ENCODE data around the gene SORL1. TPM values are rescaled to one million over a fixed set of nuclear protein-coding genes. Genes with fewer than 3 reads are reported as not detected.

SORL1 gene
- polyA plus RNA-seq, 3 donors: 52.5 to 61.9 (median 59.4) TPM

DNA sequence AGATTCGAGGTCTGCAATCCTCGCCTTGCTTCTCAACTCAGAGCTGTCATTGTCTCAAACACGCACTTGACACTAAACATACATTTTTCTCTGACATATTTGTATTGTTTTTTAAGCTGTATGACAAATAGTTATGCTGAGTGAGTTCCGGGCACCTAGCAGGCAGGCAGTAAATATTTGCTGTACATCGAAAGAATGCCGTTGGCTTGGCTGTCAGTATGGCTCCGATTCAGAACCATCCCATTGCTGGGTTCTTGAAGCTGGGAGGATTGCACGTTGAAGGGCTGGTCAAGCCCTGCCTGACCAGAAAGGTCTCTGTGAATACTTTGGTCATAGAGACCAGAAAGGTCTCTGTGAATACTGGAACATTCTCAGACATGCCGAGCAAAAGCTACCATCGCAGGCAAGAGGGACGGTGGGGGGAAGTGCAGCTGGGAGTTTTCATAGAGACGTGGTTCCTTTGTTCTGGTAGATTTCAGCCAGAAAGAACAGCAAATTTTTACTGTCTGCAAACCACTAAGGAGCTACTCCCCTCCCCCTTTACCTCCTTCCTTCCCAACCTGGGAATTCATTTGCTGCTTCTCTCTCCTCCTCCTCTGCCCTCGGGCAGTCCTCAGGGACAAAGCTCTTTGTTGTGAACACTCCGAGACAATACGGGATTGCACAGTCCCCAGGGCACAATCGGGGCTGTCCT lies 202.9 kb downstream of the SORL1 start:
- no peaks in the 10 kb centered on the region for H3K36me3 Mint-ChIP-seq
- H3K27me3 Mint-ChIP-seq (ENCODE audit: low read depth in 3 of 3): peaks cover 0 to 13% (median 9%) of the 10 kb centered on the region in 3 donors
- H3K4me1 Mint-ChIP-seq: peaks cover 13% of the 10 kb centered on the region
- DNase-seq: no peak
- H3K36me3 ChIP-seq (replicated peaks in 1 of 2; ENCODE audit: control insufficient read depth in 1 of 2, insufficient read depth in 2 of 2, low read length in 2 of 2): no peaks in the 10 kb centered on the region
- H3K9ac ChIP-seq (ENCODE audit: insufficient read depth, low read length, poor library complexity, severe bottlenecking): peak overlapping the region; percentile 51
- peak overlapping the region; percentile 81 for H3K4me2 ChIP-seq (replicated peaks; ENCODE audit: extremely low read depth, low read length, poor library complexity, severe bottlenecking)
- H4K20me1 ChIP-seq (ENCODE audit: insufficient read depth, low read length): no peaks in the 10 kb centered on the region
- H3K79me2 ChIP-seq (ENCODE audit: insufficient read depth, low read length): no peaks in the 10 kb centered on the region
- peak overlapping the region in 1 of 3 experiments; percentile 75 for H3K4me3 ChIP-seq (replicated peaks in 1 of 3; ENCODE audit: low read depth in 2 of 3, low read length in 3 of 3)
- peak overlapping the region in 3 of 7 donors; percentile 7 to 48 (median 21) for H3K27ac Mint-ChIP-seq
- H3K9me3 Mint-ChIP-seq: peaks cover 0 to 2% (median 0%) of the 10 kb centered on the region in 7 donors
- H3K27ac ChIP-seq (ENCODE audit: low read depth in 1 of 2, low read length in 2 of 2): no peak overlapping the region
- peak overlapping the region; percentile 86 to 89 for H3K4me3 Mint-ChIP-seq
- 35% methylated on average over 9 of the region's 16 CpGs for WGBS (ENCODE audit: insufficient coverage)
- peaks cover 0 to 4% of the 10 kb centered on the region in 2 donors for H3K27me3 ChIP-seq (ENCODE audit: control insufficient read depth in 2 of 2, insufficient read depth in 2 of 2, low read length in 2 of 2)
- H3K9me3 ChIP-seq (replicated peaks in 1 of 2; ENCODE audit: control insufficient read depth in 1 of 2, insufficient read depth in 1 of 2, low read length in 2 of 2): no peaks in the 10 kb centered on the region
- H3K4me1 ChIP-seq (ENCODE audit: control insufficient read depth in 1 of 2, insufficient read depth in 2 of 2, low read length in 2 of 2): peaks cover 12 to 14% of the 10 kb centered on the region in 2 donors
- peak overlapping the region; percentile 81 for H2AFZ ChIP-seq (ENCODE audit: insufficient read depth, low read depth, low read length, poor library complexity, severe bottlenecking)
- TF ChIP-seq, protein P1, sequence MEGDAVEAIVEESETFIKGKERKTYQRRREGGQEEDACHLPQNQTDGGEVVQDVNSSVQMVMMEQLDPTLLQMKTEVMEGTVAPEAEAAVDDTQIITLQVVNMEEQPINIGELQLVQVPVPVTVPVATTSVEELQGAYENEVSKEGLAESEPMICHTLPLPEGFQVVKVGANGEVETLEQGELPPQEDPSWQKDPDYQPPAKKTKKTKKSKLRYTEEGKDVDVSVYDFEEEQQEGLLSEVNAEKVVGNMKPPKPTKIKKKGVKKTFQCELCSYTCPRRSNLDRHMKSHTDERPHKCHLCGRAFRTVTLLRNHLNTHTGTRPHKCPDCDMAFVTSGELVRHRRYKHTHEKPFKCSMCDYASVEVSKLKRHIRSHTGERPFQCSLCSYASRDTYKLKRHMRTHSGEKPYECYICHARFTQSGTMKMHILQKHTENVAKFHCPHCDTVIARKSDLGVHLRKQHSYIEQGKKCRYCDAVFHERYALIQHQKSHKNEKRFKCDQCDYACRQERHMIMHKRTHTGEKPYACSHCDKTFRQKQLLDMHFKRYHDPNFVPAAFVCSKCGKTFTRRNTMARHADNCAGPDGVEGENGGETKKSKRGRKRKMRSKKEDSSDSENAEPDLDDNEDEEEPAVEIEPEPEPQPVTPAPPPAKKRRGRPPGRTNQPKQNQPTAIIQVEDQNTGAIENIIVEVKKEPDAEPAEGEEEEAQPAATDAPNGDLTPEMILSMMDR (IDR thresholded peaks at IDR 0.05): no peak
- intact Hi-C loops (cut with micrococcal nuclease): loop anchor here (2.0 to 10.0 kb wide), 4 partner anchors 450 to 852 kb away; no protein-coding TSS in a partner anchor

DNA sequence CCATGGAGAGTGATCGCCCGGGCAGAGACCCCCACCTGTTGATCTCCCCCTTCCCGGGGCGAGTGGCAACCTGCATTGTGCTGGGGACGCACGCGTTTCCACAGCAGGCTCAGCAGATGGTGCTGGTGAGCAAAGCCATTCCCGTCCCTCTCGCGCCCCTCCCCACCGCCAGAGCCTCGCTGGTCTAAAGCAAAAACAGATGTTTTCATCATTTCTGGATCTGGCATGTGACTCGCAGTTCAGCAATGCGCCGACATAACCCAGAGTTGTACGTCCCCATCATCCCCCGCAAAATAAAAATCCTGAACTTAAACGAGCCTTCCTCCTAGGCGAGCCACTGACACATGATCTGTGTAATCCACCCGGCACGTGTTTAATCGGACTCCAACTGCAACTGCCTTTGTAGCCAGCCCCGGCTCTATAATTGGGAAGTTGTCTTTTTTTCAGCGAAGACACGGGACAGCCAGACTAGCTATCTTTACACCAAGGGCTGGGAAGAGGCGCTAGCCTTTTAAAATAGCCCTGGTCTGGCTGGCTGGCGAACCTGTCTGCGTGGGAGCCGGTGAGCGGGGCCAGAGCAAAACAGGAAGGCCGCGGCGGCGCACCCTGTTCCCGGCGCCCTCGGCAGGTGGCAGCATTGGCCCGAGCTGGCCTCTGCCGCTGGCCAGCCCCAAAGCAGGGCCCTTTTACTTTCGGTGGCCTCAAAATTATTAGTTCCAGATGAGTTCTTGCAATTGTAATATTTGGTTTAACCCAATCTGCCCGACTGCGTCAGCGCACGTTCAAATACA lies 203.6 kb downstream of the SORL1 start:
- no peak overlapping the region for H3K27ac ChIP-seq (ENCODE audit: low read depth in 1 of 2, low read length in 2 of 2)

More for the DNA sequence above, 203.6 kb downstream of the SORL1 start:
- peaks cover 12 to 14% of the 10 kb centered on the region in 2 donors for H3K4me1 ChIP-seq (ENCODE audit: control insufficient read depth in 1 of 2, insufficient read depth in 2 of 2, low read length in 2 of 2)
- H3K4me2 ChIP-seq (replicated peaks; ENCODE audit: extremely low read depth, low read length, poor library complexity, severe bottlenecking): peak overlapping the region; percentile 81
- peaks cover 13% of the 10 kb centered on the region for H3K4me1 Mint-ChIP-seq
- DNase-seq: peak; percentile 48 to 66 (median 57)
- peak overlapping the region; percentile 7 to 58 (median 38) for H3K27ac Mint-ChIP-seq
- peaks cover 0 to 13% (median 8%) of the 10 kb centered on the region in 3 donors for H3K27me3 Mint-ChIP-seq (ENCODE audit: low read depth in 3 of 3)
- TF ChIP-seq, protein P1 (IDR thresholded peaks at IDR 0.05): peak; percentile 89
- no peaks in the 10 kb centered on the region for H3K9me3 ChIP-seq (replicated peaks in 1 of 2; ENCODE audit: control insufficient read depth in 1 of 2, insufficient read depth in 1 of 2, low read length in 2 of 2)
- no peaks in the 10 kb centered on the region for H3K36me3 ChIP-seq (replicated peaks in 1 of 2; ENCODE audit: control insufficient read depth in 1 of 2, insufficient read depth in 2 of 2, low read length in 2 of 2)
- H3K9me3 Mint-ChIP-seq: peaks cover 0 to 2% (median 0%) of the 10 kb centered on the region in 7 donors
- H3K27me3 ChIP-seq (ENCODE audit: control insufficient read depth in 2 of 2, insufficient read depth in 2 of 2, low read length in 2 of 2): peaks cover 0 to 4% of the 10 kb centered on the region in 2 donors
- H3K4me3 Mint-ChIP-seq: peak overlapping the region; percentile 86 to 89
- H3K4me3 ChIP-seq (replicated peaks in 1 of 3; ENCODE audit: low read depth in 2 of 3, low read length in 3 of 3): peak overlapping the region; percentile 43 to 75 (median 49)
- no peaks in the 10 kb centered on the region for H3K79me2 ChIP-seq (ENCODE audit: insufficient read depth, low read length)
- no peaks in the 10 kb centered on the region for H4K20me1 ChIP-seq (ENCODE audit: insufficient read depth, low read length)
- peak overlapping the region; percentile 81 for H2AFZ ChIP-seq (ENCODE audit: insufficient read depth, low read depth, low read length, poor library complexity, severe bottlenecking)
- 2% methylated on average over 40 of the region's 44 CpGs for WGBS (ENCODE audit: insufficient coverage)
- intact Hi-C loops (cut with micrococcal nuclease): loop anchor here (1.0 to 10.0 kb wide), 5 partner anchors 449 to 852 kb away; no protein-coding TSS in a partner anchor
- no peaks in the 10 kb centered on the region for H3K36me3 Mint-ChIP-seq
- H3K9ac ChIP-seq (ENCODE audit: insufficient read depth, low read length, poor library complexity, severe bottlenecking): peak overlapping the region; percentile 51

All from CD14-positive monocyte (primary cell).